HepG2 (cell line): Measurements from ENCODE around the gene MED15. TPM values are rescaled to one million over a fixed set of nuclear protein-coding genes. Genes with fewer than 3 reads are reported as not detected.
"Not testable (repeated sequence)": the region's sequence is repeated elsewhere in the genome, so short reads cannot be mapped to it uniquely, and the experiment has no call there.

Source experiments
- ATAC-seq: fragments of 200-7000 bp; cut with Tn5 transposase; 3 replicates; pipeline ENCODE4 v1.9.1; 2020; ENCODE audit warnings: mild to moderate bottlenecking, moderate library complexity
- BruUV-seq: library from RNA; stranded (reverse); fragments of 400-500 nt; replicated peaks from 2 replicates; lab custom pipeline; 2021; lab: Mats Ljungman, UMichigan
- CTCF ChIA-PET: fragments of 300-600 bp; formaldehyde crosslinking; extraction: SDS; loops from one replicate; lab custom pipeline; 2021; ENCODE audit warnings: low total read pairs, inconsistent platforms, low intra/inter-chr PET ratio; lab: Yijun Ruan, JAX
- POLR2A ChIA-PET: fragments of 350-600 bp; sonication (Branson Sonifier 250); formaldehyde crosslinking; loops from one replicate; lab custom pipeline; 2020; ENCODE audit warnings: antibody characterized with exemption, inconsistent platforms; lab: Yijun Ruan, JAX
- DNase-seq: peaks from one replicate; pipeline ENCODE4 v3.0.0-alpha.2; 2015; ENCODE audit warnings: low spot score
- FAIRE-seq: peaks from 3 replicates; lab custom pipeline; 2011; peaks lifted over from hg19 to GRCh38; lab: Jason Lieb, UNC
- H2AFZ ChIP-seq: one replicate; pipeline ENCODE4 v1.6.1; 2011; ENCODE audit warnings: low read length, inconsistent platforms
- H3K27ac ChIP-seq: fragments of 300-600 bp; 3 replicates; pipeline ENCODE4 v1.8.0; 2011; ENCODE audit warnings: mixed run types, mild to moderate bottlenecking, mixed read lengths, low read length, inconsistent platforms; ENCODE audit not compliant: insufficient read depth; ENCODE audit errors: extremely low read length
- H3K27me3 ChIP-seq, 2 experiments: fragments of 200-600 bp in 1 of 2; 2 replicates in 1 of 2; 3 replicates in 1 of 2; pipeline versions ENCODE4 v1.6.0 to v1.8.0; 2011; ENCODE audit warnings: low read length in 2 of 2, mild to moderate bottlenecking in 2 of 2, moderate library complexity in 2 of 2, inconsistent platforms in 1 of 2; ENCODE audit not compliant: insufficient read depth in 2 of 2, control insufficient read depth in 1 of 2
- H3K36me3 ChIP-seq, 2 experiments: fragments of 200-600 bp in 1 of 2; replicated peaks in 1 of 2; 2 replicates in 1 of 2; 3 replicates in 1 of 2; pipeline versions ENCODE4 v1.5.1 to v1.8.0; 2011; ENCODE audit warnings: low read length in 2 of 2, inconsistent platforms in 1 of 2; ENCODE audit not compliant: insufficient read depth in 2 of 2, control insufficient read depth in 1 of 2
- H3K4me1 ChIP-seq: 2 replicates; pipeline ENCODE4 v1.5.1; 2012; ENCODE audit warnings: low read length, inconsistent platforms; ENCODE audit not compliant: insufficient read depth
- H3K4me2 ChIP-seq: 2 replicates; pipeline ENCODE4 v1.6.0; 2011; ENCODE audit warnings: low read depth, low read length, inconsistent platforms
- H3K4me3 ChIP-seq, 3 experiments: fragments of 200-600 bp in 1 of 3; sonication (generic), shearing (Covaris generic) in 1 of 3; replicated peaks in 1 of 3; 2 replicates each; pipeline ENCODE4 v1.5.1; 2011 to 2016; ENCODE audit warnings: low read length in 3 of 3, inconsistent platforms in 2 of 3, low read depth in 2 of 3, mild to moderate bottlenecking in 2 of 3, control low read depth in 1 of 3, mixed read lengths in 1 of 3; ENCODE audit not compliant: insufficient read depth in 1 of 3
- H3K79me2 ChIP-seq: one replicate; pipeline ENCODE4 v1.6.1; 2011; ENCODE audit warnings: low read length, inconsistent platforms; ENCODE audit not compliant: insufficient read depth
- H3K9ac ChIP-seq: 2 replicates; pipeline ENCODE4 v1.6.0; 2011; ENCODE audit warnings: mild to moderate bottlenecking, low read depth, low read length, inconsistent platforms; ENCODE audit not compliant: insufficient read depth
- H3K9me3 ChIP-seq: 2 replicates; pipeline ENCODE4 v1.5.1; 2012; ENCODE audit warnings: mild to moderate bottlenecking, low read length
- H4K20me1 ChIP-seq: 2 replicates; pipeline ENCODE4 v1.6.0; 2011; ENCODE audit warnings: inconsistent platforms, mild to moderate bottlenecking, low read length, moderate library complexity; ENCODE audit not compliant: insufficient read depth
- ASH2L ChIP-seq: fragments of 300-600, 200-600 bp; sonication (generic); IDR thresholded peaks from 2 replicates; pipeline ENCODE4 v1.7.0; 2017; ENCODE audit warnings: low read depth, mild to moderate bottlenecking, moderate library complexity, mixed read lengths, low read length; ENCODE audit not compliant: insufficient read length
- ATRX ChIP-seq: sonication (generic); formaldehyde crosslinking; IDR thresholded peaks from 2 replicates; pipeline ENCODE4 v1.4.0; 2020; ENCODE audit warnings: missing genetic modification reagents, borderline replicate concordance
- ETS1 ChIP-seq: sonication (generic); formaldehyde crosslinking; IDR thresholded peaks from 2 replicates; pipeline ENCODE4 v1.4.0; 2020; ENCODE audit warnings: missing genetic modification reagents
- NCOR1 ChIP-seq: fragments of 200-600 bp; sonication (generic); IDR thresholded peaks from 2 replicates; pipeline ENCODE4 v1.7.0; 2017; ENCODE audit warnings: antibody characterized with exemption, low read length, borderline replicate concordance
- NFRKB ChIP-seq: fragments of 450-650 bp; IDR thresholded peaks from 2 replicates; pipeline ENCODE4 v1.6.1; 2017
- SMAD3 ChIP-seq: sonication (generic); formaldehyde crosslinking; IDR thresholded peaks from 2 replicates; pipeline ENCODE4 v1.4.0; 2020; ENCODE audit warnings: missing genetic modification reagents
- SP4 ChIP-seq: sonication (generic); formaldehyde crosslinking; IDR thresholded peaks from 2 replicates; pipeline ENCODE4 v1.8.1; 2023; ENCODE audit warnings: mild to moderate bottlenecking, missing genetic modification reagents
- YEATS2 ChIP-seq: sonication (generic); formaldehyde crosslinking; IDR thresholded peaks from 2 replicates; pipeline ENCODE4 v1.4.0; 2020; ENCODE audit warnings: missing genetic modification reagents, borderline replicate concordance
- ZBTB10 ChIP-seq: sonication (generic); formaldehyde crosslinking; IDR thresholded peaks from 2 replicates; pipeline ENCODE4 v1.4.0; 2020; ENCODE audit warnings: missing genetic modification reagents, borderline replicate concordance
- ZNF619 ChIP-seq: sonication (generic); formaldehyde crosslinking; IDR thresholded peaks from 2 replicates; pipeline ENCODE4 v1.4.0; 2020; ENCODE audit warnings: mild to moderate bottlenecking, missing genetic modification reagents
- WGBS: methylation state at CpG from one replicate; pipeline ENCODE4 v1.1.6; 2017; ENCODE audit warnings: low lambda C conversion rate; 5-methylcytosine and 5-hydroxymethylcytosine counted together
- in situ Hi-C: cut with HindIII; loops from 2 replicates; pipeline ENCODE4 v1.10.0; 2017; ENCODE audit warnings: low pct_unique_long_range_greater_than_20kb; ENCODE audit not compliant: extremely low pct_ligation_motif_present
- intact Hi-C: fragments of 100-400 bp; cut with micrococcal nuclease; formaldehyde crosslinking; loops from one replicate; pipeline ENCODE4 v1.10.0; 2022; ENCODE audit not compliant: unreplicated experiment
- polyA plus RNA-seq, 8 experiments: library from polyadenylated mRNA; depleted of rRNA in 3 of 8; stranded (reverse) in 7 of 8; unstranded in 1 of 8; fragments of >200 nt; fragmentation: Illumina TruSeq in 4 of 8; extraction: Trizol in 4 of 8; gene quantifications; 2 replicates each; pipeline versions ENCODE4 v1.2.1 to v1.2.3, GENCODE V29; 2011 to 2016; ENCODE audit warnings: low read depth in 4 of 8, missing spikeins in 1 of 8, mixed read lengths in 1 of 8; ENCODE audit not compliant: insufficient read depth in 1 of 8
- total RNA-seq, 5 experiments: library from RNA; depleted of rRNA; stranded (reverse); fragments of >200 nt; fragmentation: Illumina TruSeq; extraction: Trizol; gene quantifications; 2 replicates each; pipeline ENCODE4 v1.2.3, GENCODE V29; 2016; ENCODE audit warnings: low read depth in 1 of 5
- TF ChIP-seq, protein P1 (sequence below): sonication (generic); formaldehyde crosslinking; IDR thresholded peaks from 2 replicates; pipeline ENCODE4 v1.8.1; 2022; ENCODE audit warnings: mild to moderate bottlenecking, missing genetic modification reagents

The MED15 gene
- total and polyA plus RNA-seq, 2 of the 13 experiments (the other 11 are each of a cell fraction or from before 2014, with no cell fraction given): 14.3 to 27.0 TPM

DNA sequence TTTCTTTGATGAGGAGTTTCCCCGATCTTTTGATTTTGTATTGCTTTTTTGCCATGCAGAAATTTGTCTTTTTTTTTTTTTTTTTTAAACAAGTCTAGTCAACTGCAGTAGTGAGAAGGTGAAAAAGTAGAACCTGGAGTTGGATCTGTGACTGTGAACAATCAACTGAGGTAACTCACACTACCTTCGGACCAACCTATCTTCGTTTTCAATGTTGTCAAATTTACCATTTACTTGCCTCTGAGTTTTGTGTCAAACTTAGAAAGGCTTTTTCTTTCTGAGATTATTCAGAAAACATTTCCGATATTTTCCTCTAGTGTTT, 32.3 kb upstream of the MED15 start:
- in situ Hi-C loops (no loop called here), intact Hi-C loops (no loop called here)
- Histone ChIP-seq H3K4me2 (no peak overlapping the region), H2AFZ (no peak overlapping the region), H3K4me3 (no peak overlapping the region), H3K36me3 (peaks cover 3 to 6% of the 10 kb centered on the region in 2 experiments; a peak in 2 of 5 replicates), H3K27me3 (no peaks in the 10 kb centered on the region), H3K27ac (no peak overlapping the region), H4K20me1 (no peaks in the 10 kb centered on the region), H3K79me2 (no peaks in the 10 kb centered on the region), H3K9me3 (no peaks in the 10 kb centered on the region), H3K9ac (no peak overlapping the region), H3K4me1 (peaks cover 7% of the 10 kb centered on the region; the same call in 1 of the 2 replicates)
- DNase-seq (no peak), FAIRE-seq (no peak), ATAC-seq (no peak)
- ChIA-PET POLR2A (no interaction called here), CTCF (no interaction called here)
- no peak for TF ChIP-seq NCOR1
- TF ChIP-seq, protein P1, sequence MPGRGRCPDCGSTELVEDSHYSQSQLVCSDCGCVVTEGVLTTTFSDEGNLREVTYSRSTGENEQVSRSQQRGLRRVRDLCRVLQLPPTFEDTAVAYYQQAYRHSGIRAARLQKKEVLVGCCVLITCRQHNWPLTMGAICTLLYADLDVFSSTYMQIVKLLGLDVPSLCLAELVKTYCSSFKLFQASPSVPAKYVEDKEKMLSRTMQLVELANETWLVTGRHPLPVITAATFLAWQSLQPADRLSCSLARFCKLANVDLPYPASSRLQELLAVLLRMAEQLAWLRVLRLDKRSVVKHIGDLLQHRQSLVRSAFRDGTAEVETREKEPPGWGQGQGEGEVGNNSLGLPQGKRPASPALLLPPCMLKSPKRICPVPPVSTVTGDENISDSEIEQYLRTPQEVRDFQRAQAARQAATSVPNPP (CRISPR knock-in tag): no peak
- TF ChIP-seq SP4: no peak
- TF ChIP-seq SMAD3: no peak
- no peak for TF ChIP-seq NFRKB
- TF ChIP-seq ETS1: no peak
- TF ChIP-seq YEATS2 (CRISPR knock-in tag): no peak
- TF ChIP-seq ZNF619: no peak
- TF ChIP-seq ASH2L: no peak
- TF ChIP-seq ZBTB10 (CRISPR knock-in tag): no peak
- no peak for TF ChIP-seq ATRX
- TSS peak; percentile 43 for BruUV-seq
- WGBS: 97% methylated on average over 4 of the region's 4 CpGs

DNA sequence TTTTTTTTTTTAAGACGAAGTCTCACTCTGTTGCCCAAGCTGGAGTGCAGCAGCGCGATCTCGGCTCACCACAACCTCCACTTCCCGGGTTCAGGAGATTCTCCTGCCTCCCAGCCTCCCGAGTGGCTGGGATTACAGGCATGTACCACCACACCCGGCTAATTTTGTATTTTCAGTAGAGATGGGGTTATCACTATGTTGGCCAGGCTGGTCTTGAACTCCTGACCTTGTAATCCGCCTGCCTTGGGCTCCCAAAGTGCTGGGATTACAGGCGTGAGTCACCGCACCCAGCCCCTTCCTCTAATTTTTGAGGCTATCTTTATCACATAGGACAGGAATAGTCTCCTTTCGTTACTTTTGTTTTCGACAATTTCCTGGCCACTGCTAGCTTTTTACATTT, 31.8 kb upstream of the MED15 start:
- H3K9ac ChIP-seq, H2AFZ ChIP-seq, H3K36me3 ChIP-seq, DNase-seq, in situ Hi-C loops, ATAC-seq, H3K79me2 ChIP-seq, FAIRE-seq, H4K20me1 ChIP-seq, H3K27me3 ChIP-seq, H3K4me2 ChIP-seq, intact Hi-C loops, H3K27ac ChIP-seq, POLR2A ChIA-PET, CTCF ChIA-PET, H3K4me1 ChIP-seq, H3K9me3 ChIP-seq, H3K4me3 ChIP-seq, BruUV-seq: not testable (repeated sequence)
- WGBS: 98% methylated on average over 12 of the region's 12 CpGs
